Tibial nerve (tissue), 3 donors: ENCODE data around the gene CEP112.

Experiments used
- CTCF ChIP-seq, 5 experiments: fragments of 200-600 bp in 3 of 5; fragments of 450-650 bp in 2 of 5; sonication (generic) in 3 of 5; IDR thresholded peaks; one replicate each; pipeline ENCODE4 v1.5.1; 2016 to 2019; ENCODE audit warnings: antibody characterized with exemption in 5 of 5, mild to moderate bottlenecking in 3 of 5, moderate library complexity in 2 of 5
- POLR2A ChIP-seq, 2 donors: fragments of 450-650 bp; IDR thresholded peaks; one replicate each; pipeline ENCODE4 v1.6.1; 2017; ENCODE audit warnings: antibody characterized with exemption in 2 of 2, mild to moderate bottlenecking in 2 of 2, moderate library complexity in 2 of 2

- TF ChIP-seq CTCF (IDR thresholded peaks at IDR 0.05) (no peak), POLR2A (IDR thresholded peaks at IDR 0.05) (no peak)
These were observed 213.1 kb downstream of the CEP112 start for GRCh38 chr17:65978871-65979270.
